Endodermal cell (in vitro differentiated cells): ENCODE results near the gene CALML5. TPM values are rescaled to one million over a fixed set of nuclear protein-coding genes. Genes with fewer than 3 reads are reported as not detected.

ENCODE experiments used
- DNase-seq: peaks from one replicate; pipeline ENCODE4 v3.0.0-alpha.2; 2017
- H3K27ac ChIP-seq: 2 replicates; pipeline ENCODE4 v1.5.1; 2013; ENCODE audit warnings: mild to moderate bottlenecking, low read depth, low read length, moderate library complexity
- H3K27me3 ChIP-seq: 2 replicates; pipeline ENCODE4 v1.6.1; 2013; ENCODE audit warnings: mild to moderate bottlenecking, low read length, moderate library complexity; ENCODE audit not compliant: insufficient read depth, control insufficient read depth, poor library complexity, severe bottlenecking
- H3K36me3 ChIP-seq: 2 replicates; pipeline ENCODE4 v1.7.0; 2013; ENCODE audit warnings: mild to moderate bottlenecking, low read length, moderate library complexity; ENCODE audit not compliant: control insufficient read depth, insufficient read depth
- H3K4me1 ChIP-seq: one replicate; pipeline ENCODE4 v1.7.0; 2013; ENCODE audit warnings: low read length; ENCODE audit not compliant: control insufficient read depth, insufficient read depth
- H3K4me3 ChIP-seq: 2 replicates; pipeline ENCODE4 v1.5.1; 2013; ENCODE audit warnings: mild to moderate bottlenecking, low read length, moderate library complexity
- H3K9ac ChIP-seq: 2 replicates; pipeline ENCODE4 v1.6.1; 2013; ENCODE audit warnings: mild to moderate bottlenecking, low read length, moderate library complexity; ENCODE audit not compliant: poor library complexity, severe bottlenecking; ENCODE audit errors: extremely low read depth
- H3K9me3 ChIP-seq: 2 replicates; pipeline ENCODE4 v1.6.1; 2013; ENCODE audit warnings: mild to moderate bottlenecking, low read length, moderate library complexity; ENCODE audit not compliant: control insufficient read depth
- H3K27ac Mint-ChIP-seq: 2 replicates; pipeline ENCODE4 v1.8.0; 2020; ENCODE audit warnings: mixed read lengths
- H3K27me3 Mint-ChIP-seq: 2 replicates; pipeline ENCODE4 v1.8.0; 2021; ENCODE audit warnings: mild to moderate bottlenecking, mixed read lengths; ENCODE audit not compliant: insufficient read depth
- H3K36me3 Mint-ChIP-seq: 2 replicates; pipeline ENCODE4 v1.8.0; 2020; ENCODE audit warnings: low read depth, mixed read lengths
- H3K4me1 Mint-ChIP-seq: 2 replicates; pipeline ENCODE4 v1.8.0; 2020; ENCODE audit warnings: mixed read lengths
- H3K4me3 Mint-ChIP-seq: 2 replicates; pipeline ENCODE4 v1.8.0; 2020; ENCODE audit warnings: mild to moderate bottlenecking, moderate library complexity, mixed read lengths
- H3K9me3 Mint-ChIP-seq: 2 replicates; pipeline ENCODE4 v1.8.0; 2020; ENCODE audit warnings: mild to moderate bottlenecking, mixed read lengths
- WGBS, 2 experiments: methylation state at CpG; one replicate each; pipeline versions ENCODE4 v1.1.5 to v1.1.7; 2013; ENCODE audit warnings: missing lambda C conversion rate in 2 of 2, mixed read lengths in 1 of 2; ENCODE audit not compliant: insufficient coverage in 1 of 2, insufficient read length in 1 of 2; 5-methylcytosine and 5-hydroxymethylcytosine counted together
- total RNA-seq, 2 donors: library from RNA; stranded (reverse); fragmentation: NEBNext Ultra II Directional in 1 of 2; extraction: Animal tissue kit (Norgen Biotek cat#: 25700) in 1 of 2; gene quantifications; 2 replicates in 1 of 2; 3 replicates in 1 of 2; pipeline ENCODE4 v1.2.1, GENCODE V29; 2021
- TF ChIP-seq, protein P1 (sequence below): fragments of 200-600 bp; sonication (generic); conservative IDR thresholded peaks from 2 replicates; pipeline ENCODE4 v1.5.0; 2021; ENCODE audit warnings: antibody characterized with exemption, mild to moderate bottlenecking

Gene CALML5
- total RNA-seq, 2 donors from 2014 or later: not detected

DNA sequence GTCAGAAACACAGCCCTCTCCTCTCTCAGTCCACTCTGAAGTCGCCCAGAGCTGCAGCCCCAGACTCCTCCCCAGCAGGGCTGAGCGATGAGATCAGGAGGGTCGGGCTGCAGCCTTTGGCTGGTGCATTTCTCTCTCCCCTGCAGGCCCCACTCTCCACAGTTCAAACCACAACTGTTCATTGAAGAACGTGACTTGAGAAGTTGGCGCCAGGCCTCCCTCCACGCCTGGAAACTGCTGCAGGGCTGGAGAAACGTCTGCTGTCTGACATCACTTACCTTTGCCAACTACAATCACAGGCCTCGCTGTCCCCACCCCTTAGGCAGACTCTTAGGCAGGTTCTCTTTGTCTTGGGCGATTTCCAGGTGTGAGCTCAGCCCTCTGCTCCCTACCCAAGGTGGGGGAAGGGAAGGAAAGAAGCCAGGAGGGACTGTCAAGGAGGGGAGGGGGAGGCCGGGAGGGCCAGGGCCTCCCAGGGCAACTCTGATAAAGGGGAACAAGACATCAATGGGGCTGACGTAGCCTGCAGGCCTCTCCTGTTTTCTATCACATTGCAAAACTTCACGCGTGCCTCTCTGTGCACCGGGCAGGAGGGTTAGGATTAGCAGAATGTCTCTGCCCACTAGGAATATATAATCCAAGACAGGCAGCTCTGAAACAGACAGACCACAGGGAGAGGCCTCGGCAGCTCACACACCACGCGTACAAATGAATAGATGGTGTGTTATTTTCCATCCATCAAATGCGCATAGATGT is 32.7 kb downstream of the CALML5 start:
- Histone ChIP-seq H3K27ac (peak overlapping the region; percentile 80), H3K27me3 (no peaks in the 10 kb centered on the region), H3K9me3 (peaks cover 36% of the 10 kb centered on the region), H3K4me3 (no peak overlapping the region), H3K4me1 (peaks cover 17% of the 10 kb centered on the region), H3K36me3 (no peaks in the 10 kb centered on the region), H3K9ac (peak overlapping the region; percentile 53)
- peaks cover 7% of the 10 kb centered on the region for H3K27me3 Mint-ChIP-seq
- H3K27ac Mint-ChIP-seq: peak overlapping the region; percentile 99
- peak; percentile 89 for DNase-seq
- 65 to 78% methylated on average over 9 to 18 of the region's 18 CpGs for WGBS, 2 experiments
- H3K9me3 Mint-ChIP-seq: peaks cover 48% of the 10 kb centered on the region
- H3K36me3 Mint-ChIP-seq: peaks cover 13% of the 10 kb centered on the region
- H3K4me3 Mint-ChIP-seq: peak overlapping the region; percentile 41
- peaks cover 40% of the 10 kb centered on the region for H3K4me1 Mint-ChIP-seq
- TF ChIP-seq, protein P1, sequence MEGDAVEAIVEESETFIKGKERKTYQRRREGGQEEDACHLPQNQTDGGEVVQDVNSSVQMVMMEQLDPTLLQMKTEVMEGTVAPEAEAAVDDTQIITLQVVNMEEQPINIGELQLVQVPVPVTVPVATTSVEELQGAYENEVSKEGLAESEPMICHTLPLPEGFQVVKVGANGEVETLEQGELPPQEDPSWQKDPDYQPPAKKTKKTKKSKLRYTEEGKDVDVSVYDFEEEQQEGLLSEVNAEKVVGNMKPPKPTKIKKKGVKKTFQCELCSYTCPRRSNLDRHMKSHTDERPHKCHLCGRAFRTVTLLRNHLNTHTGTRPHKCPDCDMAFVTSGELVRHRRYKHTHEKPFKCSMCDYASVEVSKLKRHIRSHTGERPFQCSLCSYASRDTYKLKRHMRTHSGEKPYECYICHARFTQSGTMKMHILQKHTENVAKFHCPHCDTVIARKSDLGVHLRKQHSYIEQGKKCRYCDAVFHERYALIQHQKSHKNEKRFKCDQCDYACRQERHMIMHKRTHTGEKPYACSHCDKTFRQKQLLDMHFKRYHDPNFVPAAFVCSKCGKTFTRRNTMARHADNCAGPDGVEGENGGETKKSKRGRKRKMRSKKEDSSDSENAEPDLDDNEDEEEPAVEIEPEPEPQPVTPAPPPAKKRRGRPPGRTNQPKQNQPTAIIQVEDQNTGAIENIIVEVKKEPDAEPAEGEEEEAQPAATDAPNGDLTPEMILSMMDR: no peak

DNA sequence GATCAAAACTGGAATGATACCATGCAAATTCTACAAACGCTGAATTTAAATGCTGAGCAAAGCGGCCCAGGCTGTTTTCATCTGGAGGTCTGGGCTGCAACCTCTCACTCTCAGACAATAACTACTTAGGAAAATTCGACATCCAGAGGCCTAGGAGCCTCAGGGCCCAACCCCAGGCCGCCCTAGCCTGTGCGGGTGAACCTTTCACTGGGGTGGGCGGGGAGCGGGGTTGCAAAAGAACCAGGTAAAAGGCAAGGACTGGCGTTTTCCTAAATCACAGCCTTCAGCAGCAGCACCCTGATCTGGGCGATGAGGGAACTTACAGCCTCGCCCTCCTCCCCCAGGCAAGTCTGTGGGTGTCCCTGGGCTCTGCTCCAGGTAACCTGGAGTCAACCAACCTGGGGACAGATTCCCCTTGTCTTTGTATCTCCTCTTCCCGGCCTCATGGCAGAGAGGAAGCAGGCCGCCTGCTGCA is 33.4 kb downstream of the CALML5 start:
- H3K4me3 ChIP-seq: no peak overlapping the region
- H3K9ac ChIP-seq: peak overlapping the region; percentile 53
- H3K27me3 ChIP-seq: no peaks in the 10 kb centered on the region
- H3K27ac ChIP-seq: peak overlapping the region; percentile 80
- 82 to 89% methylated on average over 9 to 12 of the region's 12 CpGs for WGBS, 2 experiments
- peaks cover 12% of the 10 kb centered on the region for H3K36me3 Mint-ChIP-seq
- peaks cover 17% of the 10 kb centered on the region for H3K4me1 ChIP-seq
- peaks cover 42% of the 10 kb centered on the region for H3K9me3 Mint-ChIP-seq
- DNase-seq: no peak
- H3K9me3 ChIP-seq: peaks cover 34% of the 10 kb centered on the region
- H3K4me3 Mint-ChIP-seq: peak overlapping the region; percentile 41
- peaks cover 1% of the 10 kb centered on the region for H3K36me3 ChIP-seq
- H3K4me1 Mint-ChIP-seq: peaks cover 41% of the 10 kb centered on the region
- peak overlapping the region; percentile 99 for H3K27ac Mint-ChIP-seq
- TF ChIP-seq, protein P1: no peak
- H3K27me3 Mint-ChIP-seq: peaks cover 7% of the 10 kb centered on the region

DNA sequence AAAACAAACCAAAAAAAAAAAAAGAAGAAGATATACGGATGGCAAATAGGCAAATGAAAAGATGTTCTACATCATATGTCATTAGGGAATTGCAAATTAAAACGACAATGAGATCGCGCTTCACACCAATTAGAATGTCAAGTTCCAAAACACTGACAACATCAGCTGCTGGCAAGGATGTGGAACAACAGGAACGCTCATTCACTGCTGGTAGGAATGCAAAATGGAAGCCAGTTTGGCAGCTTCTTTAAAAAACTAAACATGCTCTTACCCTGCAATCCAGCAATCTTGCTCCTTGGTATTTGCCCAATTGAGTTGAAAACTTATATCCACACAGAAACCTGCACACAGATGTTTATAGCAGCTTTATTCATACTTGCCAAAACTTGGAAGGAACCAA is 34.8 kb downstream of the CALML5 start:
- Histone ChIP-seq H3K4me1 (peaks cover 17% of the 10 kb centered on the region), H3K9me3 (peaks cover 23% of the 10 kb centered on the region), H3K27me3 (no peaks in the 10 kb centered on the region), H3K27ac (no peak overlapping the region), H3K9ac (no peak overlapping the region), H3K4me3 (no peak overlapping the region), H3K36me3 (peaks cover 14% of the 10 kb centered on the region)
- H3K36me3 Mint-ChIP-seq: peaks cover 16% of the 10 kb centered on the region
- no peak overlapping the region for H3K27ac Mint-ChIP-seq
- H3K27me3 Mint-ChIP-seq: peaks cover 7% of the 10 kb centered on the region
- 87 to 88% methylated on average over 4 to 5 of the region's 5 CpGs for WGBS, 2 experiments
- H3K4me1 Mint-ChIP-seq: peaks cover 41% of the 10 kb centered on the region
- TF ChIP-seq, protein P1: peak; percentile 24
- H3K4me3 Mint-ChIP-seq: no peak overlapping the region
- DNase-seq: no peak
- peaks cover 27% of the 10 kb centered on the region for H3K9me3 Mint-ChIP-seq
